22Rv1 (cell line): Measurements from ENCODE around the gene PTPRJ.

Experiments
- H3K27ac ChIP-seq: fragments of 450-650 bp; 2 replicates; pipeline ENCODE4 v1.5.1; 2017
- CTCF ChIP-seq: fragments of 450-650 bp; IDR thresholded peaks from 2 replicates; pipeline ENCODE4 v1.5.1; 2017; ENCODE audit warnings: mild to moderate bottlenecking
- ZFX ChIP-seq: fragments of 450-650 bp; IDR thresholded peaks from 2 replicates; pipeline ENCODE4 v1.6.1; 2017; ENCODE audit warnings: antibody characterized with exemption, borderline replicate concordance

Gene PTPRJ

GRCh38 chr11:47955061-47955755, 25.2 kb upstream of the PTPRJ start:
- TF ChIP-seq CTCF, result no peak
- TF ChIP-seq ZFX, result no peak
- no peak overlapping the region for H3K27ac ChIP-seq

GRCh38 chr11:47960015-47960414, 20.3 kb upstream of the PTPRJ start:
- TF ChIP-seq ZFX, result no peak
- no peak for TF ChIP-seq CTCF
- H3K27ac ChIP-seq, result no peak overlapping the region

- no peak overlapping the region for H3K27ac ChIP-seq
- TF ChIP-seq ZFX, result no peak
- no peak for TF ChIP-seq CTCF
These were observed 19.0 kb upstream of the PTPRJ start for GRCh38 chr11:47961383-47961782.

GRCh38 chr11:47964546-47964945, 15.8 kb upstream of the PTPRJ start:
- TF ChIP-seq CTCF, result no peak
- no peak for TF ChIP-seq ZFX
- no peak overlapping the region for H3K27ac ChIP-seq

GRCh38 chr11:47967577-47968525, 12.5 kb upstream of the PTPRJ start:
- TF ChIP-seq ZFX (no peak), CTCF (no peak)
- no peak overlapping the region for H3K27ac ChIP-seq

DNA sequence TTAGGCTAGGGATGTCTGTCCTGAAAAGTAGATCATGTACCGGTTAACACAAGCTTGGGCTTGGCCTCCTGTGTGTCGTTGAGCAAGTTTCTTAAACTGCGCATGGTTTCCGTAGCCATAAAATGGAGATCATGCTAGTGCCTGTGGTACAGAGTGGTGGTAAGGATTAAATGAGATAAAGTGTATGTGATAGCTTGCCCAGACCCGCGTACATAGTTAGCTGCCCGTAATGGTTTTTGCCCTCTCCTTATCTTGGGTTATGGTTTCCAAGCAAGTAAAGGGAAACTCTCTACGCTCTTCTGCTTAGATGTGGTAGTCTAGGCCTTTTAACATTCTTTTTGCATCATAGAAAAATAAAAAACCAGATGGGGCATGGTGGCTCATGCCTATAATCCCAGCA, 11.0 kb upstream of the PTPRJ start:
- TF ChIP-seq ZFX (no peak), CTCF (no peak)
- H3K27ac ChIP-seq, result no peak overlapping the region

- no peak overlapping the region for H3K27ac ChIP-seq
- TF ChIP-seq ZFX (no peak), CTCF (no peak)
These were observed 8.9 kb upstream of the PTPRJ start for GRCh38 chr11:47971501-47971900.
